ENCODE measurements around the gene RMI1. TPM values are rescaled to one million over a fixed set of nuclear protein-coding genes. Genes with fewer than 3 reads are reported as not detected.
A peak's percentile ranks its signal among the peaks of the same experiment; 100 is the strongest.

The RMI1 gene
- total and polyA plus RNA-seq, 10 of the 15 experiments (the other 5 are each of a cell fraction or from before 2014, with no cell fraction given), result 3.6 to 34.1 (median 16.1) TPM

DNA sequence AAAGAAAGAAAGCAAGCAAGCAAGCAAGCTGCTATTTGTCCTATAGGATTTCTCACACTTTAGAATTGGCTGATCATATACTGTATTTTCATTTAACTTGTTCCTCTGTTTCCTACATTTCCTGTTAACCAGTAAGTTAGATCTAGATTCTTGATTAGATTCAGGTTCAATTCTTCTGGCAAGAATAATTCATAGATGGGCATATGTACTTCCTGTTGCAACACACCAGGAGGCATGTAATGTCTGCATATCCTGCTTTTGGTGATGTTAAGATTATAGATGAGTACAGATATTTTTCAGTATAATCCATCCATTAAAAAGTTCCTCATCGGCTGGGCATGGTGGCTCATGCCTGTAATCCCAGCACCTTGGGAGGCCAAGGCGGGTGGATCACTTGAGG lies 48.6 kb upstream of the RMI1 start (continued):
- TF ChIP-seq SUPT20H (IDR thresholded peaks at IDR 0.05; ENCODE audit: borderline replicate concordance, control insufficient read depth, low read depth, low read length) (no peak), BHLHE40 (IDR thresholded peaks at IDR 0.05; ENCODE audit: borderline replicate concordance in 1 of 2, low read depth in 2 of 2, low read length in 1 of 2) (no peak), IKZF1 (conservative IDR thresholded peaks at IDR 0.05) (no peak)

DNA sequence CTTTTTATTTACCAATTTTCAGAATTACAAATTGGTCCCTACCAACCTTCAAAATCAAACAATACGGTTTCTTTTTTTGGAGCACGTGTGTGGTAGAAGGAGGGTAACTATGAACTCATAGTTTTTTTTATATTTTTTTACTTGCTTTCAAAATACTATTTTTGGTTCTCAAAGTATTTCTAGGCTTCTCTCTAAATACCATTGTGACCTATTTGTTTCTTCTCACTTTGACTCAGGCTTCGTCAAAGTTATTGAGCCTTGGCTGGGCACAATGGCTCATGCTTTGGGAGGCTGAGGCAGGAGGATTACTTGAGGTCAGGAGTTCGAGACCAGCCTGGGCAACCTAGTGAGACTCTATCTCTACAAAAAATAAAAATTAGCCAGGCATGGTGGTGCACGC lies 47.8 kb upstream of the RMI1 start:
- H3K27me3 ChIP-seq (replicated peaks in 1 of 2; ENCODE audit: control insufficient read depth in 2 of 2, insufficient read depth in 2 of 2, low read length in 1 of 2), result no peaks in the 10 kb centered on the region
- no peak overlapping the region for H3K4me3 ChIP-seq
- no peaks in the 10 kb centered on the region for H3K79me2 ChIP-seq (ENCODE audit: control insufficient read depth, insufficient read depth, low read length)
- peaks cover 0 to 3% of the 10 kb centered on the region in 2 experiments; a peak in 1 of 4 replicates for H3K36me3 ChIP-seq (ENCODE audit: control insufficient read depth in 2 of 2, insufficient read depth in 2 of 2, low read length in 1 of 2)
- H4K20me1 ChIP-seq (ENCODE audit: control insufficient read depth, insufficient read depth), result no peaks in the 10 kb centered on the region
- 8% methylated on average over 5 of the region's 5 CpGs for WGBS (ENCODE audit: insufficient coverage, insufficient replicate concordance, low lambda C conversion rate, missing lambda C conversion rate)
- ATAC-seq (peak; percentile 43; the same call in 2 of the 3 replicates), DNase-seq (ENCODE audit: low read depth, low spot score) (no peak), FAIRE-seq (peak; percentile 41)
- H3K27ac ChIP-seq (ENCODE audit: control insufficient read depth, insufficient read depth), result no peak overlapping the region
- H3K4me2 ChIP-seq (ENCODE audit: control insufficient read depth, insufficient read depth), result no peak overlapping the region
- TF ChIP-seq MEF2B (IDR thresholded peaks at IDR 0.05; ENCODE audit: partially characterized antibody, poor library complexity, severe bottlenecking) (peak; percentile 31), BHLHE40 (IDR thresholded peaks at IDR 0.05; ENCODE audit: borderline replicate concordance in 1 of 2, low read depth in 2 of 2, low read length in 1 of 2) (0 out of 4 replicates have a peak, but pooled peaks of 1 of the 2 experiments have one; percentile 15), RUNX3 (IDR thresholded peaks at IDR 0.05; ENCODE audit: low read length) (0 out of 2 replicates have a peak, but pooled peaks have one; percentile 19), ZNF217 (IDR thresholded peaks at IDR 0.05) (no peak), JUNB (IDR thresholded peaks at IDR 0.05) (peak; percentile 60), MEF2A (IDR thresholded peaks at IDR 0.05; ENCODE audit: insufficient read depth, low read depth, low read length) (peak; percentile 84)
- TF ChIP-seq, protein P1, sequence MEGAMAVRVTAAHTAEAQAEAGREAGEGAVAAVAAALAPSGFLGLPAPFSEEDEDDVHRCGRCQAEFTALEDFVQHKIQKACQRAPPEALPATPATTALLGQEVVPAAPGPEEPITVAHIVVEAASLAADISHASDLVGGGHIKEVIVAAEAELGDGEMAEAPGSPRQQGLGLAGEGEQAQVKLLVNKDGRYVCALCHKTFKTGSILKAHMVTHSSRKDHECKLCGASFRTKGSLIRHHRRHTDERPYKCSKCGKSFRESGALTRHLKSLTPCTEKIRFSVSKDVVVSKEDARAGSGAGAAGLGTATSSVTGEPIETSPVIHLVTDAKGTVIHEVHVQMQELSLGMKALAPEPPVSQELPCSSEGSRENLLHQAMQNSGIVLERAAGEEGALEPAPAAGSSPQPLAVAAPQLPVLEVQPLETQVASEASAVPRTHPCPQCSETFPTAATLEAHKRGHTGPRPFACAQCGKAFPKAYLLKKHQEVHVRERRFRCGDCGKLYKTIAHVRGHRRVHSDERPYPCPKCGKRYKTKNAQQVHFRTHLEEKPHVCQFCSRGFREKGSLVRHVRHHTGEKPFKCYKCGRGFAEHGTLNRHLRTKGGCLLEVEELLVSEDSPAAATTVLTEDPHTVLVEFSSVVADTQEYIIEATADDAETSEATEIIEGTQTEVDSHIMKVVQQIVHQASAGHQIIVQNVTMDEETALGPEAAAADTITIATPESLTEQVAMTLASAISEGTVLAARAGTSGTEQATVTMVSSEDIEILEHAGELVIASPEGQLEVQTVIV (IDR thresholded peaks at IDR 0.05; ENCODE audit: borderline replicate concordance, partially characterized antibody), result no peak
- no peaks in the 10 kb centered on the region for H3K9me3 ChIP-seq (replicated peaks; ENCODE audit: control insufficient read depth, insufficient read depth, low read length)
- ChIA-PET SMC1A (ENCODE audit: uncharacterized antibody, unreplicated experiment) (interaction anchor here (0.6 to 2.2 kb wide), 2 partner anchors 328 to 441 kb away, joined by 3 to 10 read pairs; no protein-coding TSS in a partner anchor), RAD21 (ENCODE audit: unreplicated experiment) (interaction anchor here (0.7 to 1.0 kb wide), 3 partner anchors 12 to 735 kb away, joined by 3 read pairs; partner anchors contain the start of gene KIF27), CTCF (interaction anchor here (0.6 to 1.3 kb wide), 5 partner anchors 17 to 655 kb away, joined by 3 to 5 read pairs (median 3); no protein-coding TSS in a partner anchor), POLR2A (interaction anchor here (0.5 to 0.7 kb wide), 2 partner anchors 290 to 371 kb away, joined by 3 to 5 read pairs; no protein-coding TSS in a partner anchor)
- no peak overlapping the region for H2AFZ ChIP-seq (ENCODE audit: control insufficient read depth, low read depth, low read length)
- intact Hi-C loops (cut with micrococcal nuclease; ENCODE audit: unreplicated experiment), result no loop called here
- no peak overlapping the region for H3K9ac ChIP-seq (ENCODE audit: control insufficient read depth, insufficient read depth, low read length)
- no peaks in the 10 kb centered on the region for H3K4me1 ChIP-seq (ENCODE audit: control insufficient read depth, insufficient read depth, low read length)
- no TSS peak for BruUV-seq (replicated peaks)
- in situ Hi-C loops (cut with MboI), result no loop called here
